IMR-90 (cell line): Measurements from ENCODE around the gene PPP1R10. TPM values are rescaled to one million over a fixed set of nuclear protein-coding genes. Genes with fewer than 3 reads are reported as not detected.

ENCODE experiments used
- ATAC-seq: fragments of 200-7000 bp; cut with Tn5 transposase; 2 replicates; pipeline ENCODE4 v1.9.1; 2020; ENCODE audit warnings: low read depth, mild to moderate bottlenecking, moderate library complexity
- BruUV-seq: library from RNA; stranded (reverse); fragments of 400-500 nt; replicated peaks from 2 replicates; lab custom pipeline; 2021; lab: Mats Ljungman, UMichigan
- CTCF ChIA-PET: fragments of 300-600 bp; formaldehyde crosslinking; extraction: SDS; loops from one replicate; lab custom pipeline; 2021; ENCODE audit warnings: antibody characterized with exemption; lab: Yijun Ruan, JAX
- POLR2A ChIA-PET: fragments of 300-600 bp; sonication (Branson Sonifier 250); formaldehyde crosslinking; loops from one replicate; lab custom pipeline; 2022; ENCODE audit warnings: antibody characterized with exemption; ENCODE audit not compliant: unreplicated experiment; lab: Charles Lee
- DNase-seq: peaks from one replicate; pipeline ENCODE4 v3.0.0; 2013
- H2AFZ ChIP-seq: replicated peaks from 2 replicates; pipeline ENCODE3; 2013; ENCODE audit warnings: low read length, mild to moderate bottlenecking; ENCODE audit not compliant: poor library complexity
- H2AK5ac ChIP-seq: 2 replicates; pipeline ENCODE4 v1.6.1; 2013; ENCODE audit warnings: low read depth, low read length, inconsistent platforms
- H2AK9ac ChIP-seq: replicated peaks from 2 replicates; pipeline ENCODE3; 2013; ENCODE audit warnings: mild to moderate bottlenecking, low read depth, low read length, moderate library complexity; ENCODE audit not compliant: poor library complexity
- H2BK120ac ChIP-seq: 2 replicates; pipeline ENCODE4 v1.6.1; 2013; ENCODE audit warnings: low read depth, low read length, inconsistent platforms
- H2BK15ac ChIP-seq: 3 replicates; pipeline ENCODE4 v1.6.1; 2013; ENCODE audit warnings: low read depth, low read length, inconsistent platforms
- H2BK20ac ChIP-seq: 2 replicates; pipeline ENCODE4 v1.6.1; 2013; ENCODE audit warnings: low read depth, mild to moderate bottlenecking, inconsistent platforms, low read length, moderate library complexity
- H2BK5ac ChIP-seq: 2 replicates; pipeline ENCODE4 v1.6.1; 2013; ENCODE audit warnings: mild to moderate bottlenecking, low read depth, low read length, inconsistent platforms; ENCODE audit not compliant: poor library complexity, severe bottlenecking
- H3K14ac ChIP-seq: replicated peaks from 2 replicates; pipeline ENCODE4 v1.6.1; 2013; ENCODE audit warnings: low read depth, low read length, inconsistent platforms
- H3K18ac ChIP-seq: 2 replicates; pipeline ENCODE4 v1.6.1; 2013; ENCODE audit warnings: low read depth, low read length, control low read depth
- H3K23ac ChIP-seq: 2 replicates; pipeline ENCODE4 v1.6.1; 2013; ENCODE audit warnings: low read depth, low read length, inconsistent platforms
- H3K27ac ChIP-seq: 2 replicates; pipeline ENCODE4 v1.5.1; 2013; ENCODE audit warnings: mild to moderate bottlenecking, control low read depth, low read length; ENCODE audit not compliant: insufficient read depth
- H3K27me3 ChIP-seq: 2 replicates; pipeline ENCODE4 v1.6.1; 2013; ENCODE audit warnings: low read length; ENCODE audit not compliant: control insufficient read depth, insufficient read depth
- H3K36me3 ChIP-seq: 2 replicates; pipeline ENCODE4 v1.6.1; 2013; ENCODE audit warnings: low read length, mixed read lengths; ENCODE audit not compliant: control insufficient read depth, insufficient read depth
- H3K4ac ChIP-seq: 2 replicates; pipeline ENCODE4 v1.6.1; 2013; ENCODE audit warnings: low read depth, low read length, inconsistent platforms
- H3K4me1 ChIP-seq: 2 replicates; pipeline ENCODE4 v1.6.1; 2013; ENCODE audit warnings: low read length, mixed read lengths; ENCODE audit not compliant: control insufficient read depth, insufficient read depth
- H3K4me2 ChIP-seq: 2 replicates; pipeline ENCODE4 v1.6.1; 2013; ENCODE audit warnings: low read depth, mild to moderate bottlenecking, control low read depth, low read length, moderate library complexity
- H3K4me3 ChIP-seq: 2 replicates; pipeline ENCODE4 v1.5.1; 2013; ENCODE audit warnings: low read depth, mild to moderate bottlenecking, control low read depth, low read length, moderate library complexity; ENCODE audit not compliant: insufficient read depth
- H3K56ac ChIP-seq: 2 replicates; pipeline ENCODE4 v1.6.1; 2013; ENCODE audit warnings: low read length, inconsistent platforms; ENCODE audit not compliant: insufficient read depth; ENCODE audit errors: extremely low read depth
- H3K79me1 ChIP-seq, 2 experiments: 2 replicates each; pipeline ENCODE4 v1.6.1; 2013; ENCODE audit warnings: low read length in 2 of 2, inconsistent platforms in 1 of 2, low read depth in 1 of 2
- H3K9ac ChIP-seq: 2 replicates; pipeline ENCODE4 v1.6.1; 2013; ENCODE audit warnings: low read depth, low read length, control low read depth
- H3K9me1 ChIP-seq: 2 replicates; pipeline ENCODE4 v1.6.1; 2013; ENCODE audit warnings: low read length, inconsistent platforms; ENCODE audit not compliant: insufficient read depth
- H3K9me3 ChIP-seq: 2 replicates; pipeline ENCODE4 v1.6.1; 2013; ENCODE audit warnings: low read length; ENCODE audit not compliant: control insufficient read depth, insufficient read depth
- H4K20me1 ChIP-seq: 2 replicates; pipeline ENCODE4 v1.6.1; 2013; ENCODE audit warnings: low read length, inconsistent platforms; ENCODE audit not compliant: insufficient read depth
- H4K5ac ChIP-seq: 2 replicates; pipeline ENCODE4 v1.6.1; 2013; ENCODE audit warnings: mild to moderate bottlenecking, low read depth, low read length, control low read depth
- H4K8ac ChIP-seq, 2 experiments: 2 replicates each; pipeline ENCODE4 v1.6.1; 2013; ENCODE audit warnings: low read depth in 2 of 2, low read length in 2 of 2, control low read depth in 1 of 2, inconsistent platforms in 1 of 2
- H4K91ac ChIP-seq: 2 replicates; pipeline ENCODE4 v1.6.1; 2013; ENCODE audit warnings: low read depth, low read length, inconsistent platforms; ENCODE audit not compliant: insufficient read depth
- BHLHE40 ChIP-seq: fragments of 150-350 bp; IDR thresholded peaks from 2 replicates; pipeline ENCODE4 v1.6.1; 2016; ENCODE audit warnings: mild to moderate bottlenecking, low read depth, low read length
- CEBPB ChIP-seq: IDR thresholded peaks from 2 replicates; pipeline ENCODE4 v1.6.1; 2012; ENCODE audit warnings: low read depth, low read length, improper control_type of control experiment
- CHD1 ChIP-seq: IDR thresholded peaks from 2 replicates; pipeline ENCODE4 v1.6.1; 2012; ENCODE audit warnings: low read depth, low read length, improper control_type of control experiment
- FOS ChIP-seq: fragments of 150-350 bp; IDR thresholded peaks from 2 replicates; pipeline ENCODE4 v1.6.1; 2016; ENCODE audit warnings: low read depth, low read length
- MAFK ChIP-seq: IDR thresholded peaks from 2 replicates; pipeline ENCODE4 v1.6.1; 2012; ENCODE audit warnings: low read depth, low read length, improper control_type of control experiment
- MAZ ChIP-seq: IDR thresholded peaks from 2 replicates; pipeline ENCODE4 v1.6.1; 2012; ENCODE audit warnings: low read depth, mild to moderate bottlenecking, low read length, improper control_type of control experiment, moderate library complexity, borderline replicate concordance
- MXI1 ChIP-seq: IDR thresholded peaks from 2 replicates; pipeline ENCODE4 v1.6.1; 2012; ENCODE audit warnings: low read depth, mild to moderate bottlenecking, low read length, moderate library complexity, borderline replicate concordance
- NFE2L2 ChIP-seq: fragments of 150-350 bp; IDR thresholded peaks from 2 replicates; pipeline ENCODE4 v1.6.1; 2016; ENCODE audit warnings: low read depth, mild to moderate bottlenecking, low read length
- POLR2A ChIP-seq: IDR thresholded peaks from 2 replicates; pipeline ENCODE4 v1.6.1; 2012; ENCODE audit warnings: mild to moderate bottlenecking, low read depth, low read length
- RAD21 ChIP-seq: IDR thresholded peaks from 2 replicates; pipeline ENCODE4 v1.6.1; 2012; ENCODE audit warnings: low read length, improper control_type of control experiment
- RCOR1 ChIP-seq: IDR thresholded peaks from 2 replicates; pipeline ENCODE4 v1.6.1; 2012; ENCODE audit warnings: mild to moderate bottlenecking, low read length, improper control_type of control experiment; ENCODE audit not compliant: insufficient replicate concordance
- RFX5 ChIP-seq: IDR thresholded peaks from 2 replicates; pipeline ENCODE4 v1.8.0; 2012; ENCODE audit warnings: low read depth, mild to moderate bottlenecking, low read length, moderate library complexity
- SMC3 ChIP-seq: fragments of 150-350 bp; IDR thresholded peaks from 2 replicates; pipeline ENCODE4 v1.6.1; 2016; ENCODE audit warnings: low read depth, mild to moderate bottlenecking, antibody characterized with exemption, low read length, moderate library complexity
- WGBS, 2 experiments: methylation state at CpG; one replicate each; pipeline versions ENCODE4 v1.1.5 to v1.1.7; 2013; ENCODE audit warnings: missing lambda C conversion rate in 2 of 2; ENCODE audit not compliant: insufficient read length in 1 of 2; ENCODE audit errors: extremely low coverage in 2 of 2; 5-methylcytosine and 5-hydroxymethylcytosine counted together
- dilution Hi-C: fragments of 300-500 bp; cut with HindIII; formaldehyde crosslinking; loops from one replicate; pipeline ENCODE4 v1.14.3; 2018; ENCODE audit warnings: low sequenced_read_pairs; ENCODE audit not compliant: unreplicated experiment
- in situ Hi-C: fragments of 300-500 bp; cut with MboI; formaldehyde crosslinking; loops from 3 replicates; pipeline ENCODE4 v1.14.3; 2019; ENCODE audit warnings: low sequenced_read_pairs, inconsistent platforms, mixed read lengths
- intact Hi-C: fragments of 100-400 bp; cut with micrococcal nuclease; formaldehyde crosslinking; loops from 2 replicates; pipeline ENCODE4 v1.10.0; 2022
- polyA plus RNA-seq, 3 experiments: library from polyadenylated mRNA; depleted of rRNA; stranded (reverse); fragments of >200 nt; gene quantifications; 2 replicates each; pipeline ENCODE4 v1.2.3, GENCODE V29; 2012; ENCODE audit warnings: low replicate concordance in 1 of 3
- total RNA-seq: library from RNA; depleted of rRNA; stranded (reverse); fragments of >200 nt; gene quantifications from 2 replicates; pipeline ENCODE4 v1.2.3, GENCODE V29; 2012
- TF ChIP-seq, protein P1 (sequence below): fragments of 150-350 bp; IDR thresholded peaks from 2 replicates; pipeline ENCODE4 v1.6.1; 2017; ENCODE audit warnings: mild to moderate bottlenecking, antibody characterized with exemption, low read length, low read depth
- TF ChIP-seq, protein P2 (sequence below): fragments of 150-350 bp; IDR thresholded peaks from 2 replicates; pipeline ENCODE4 v1.6.1; 2016; ENCODE audit warnings: low read depth, mild to moderate bottlenecking, low read length, moderate library complexity, borderline replicate concordance

The PPP1R10 gene
- total and polyA plus RNA-seq, 2 of the 4 experiments (the other 2 are of a cell fraction), result 18.8 to 21.2 TPM

DNA sequence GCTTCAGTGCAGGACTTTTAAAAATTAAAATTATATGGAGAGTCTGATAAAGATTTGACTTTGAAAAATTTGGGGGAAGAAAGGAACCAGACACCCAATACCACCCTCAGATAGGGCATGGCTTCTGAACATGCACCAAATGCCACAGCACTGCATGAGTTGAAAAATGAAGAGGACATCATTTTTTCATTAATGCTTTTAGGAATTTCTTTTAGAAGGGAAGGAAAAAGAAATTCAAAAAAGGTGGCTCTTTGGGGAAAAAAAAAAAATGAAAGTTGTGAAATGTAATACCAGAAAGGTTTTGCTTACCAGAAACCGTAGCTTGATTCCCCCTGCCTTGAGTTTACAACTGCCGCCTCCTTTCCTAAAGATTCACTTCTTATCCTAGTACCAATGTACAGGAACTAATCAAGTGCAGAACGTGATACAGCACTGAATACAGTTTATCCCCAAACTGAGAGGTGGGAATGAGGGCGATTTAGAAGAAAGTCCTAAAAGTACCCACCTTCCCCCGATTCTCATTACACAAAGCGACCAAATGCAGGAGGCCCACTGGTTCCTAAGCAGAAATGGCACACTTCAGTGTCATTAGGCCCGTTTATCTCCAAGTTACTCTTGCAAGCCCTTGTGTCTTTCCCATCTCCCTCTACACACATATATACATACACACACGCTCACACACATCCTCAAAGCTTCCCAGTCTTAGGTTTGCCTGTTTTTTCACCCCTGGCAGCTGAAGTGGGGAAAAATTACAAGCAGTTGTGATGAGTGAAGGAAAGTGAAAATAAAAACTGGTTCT, 2.8 kb downstream of the PPP1R10 start:
- Histone ChIP-seq H2BK15ac (no peak overlapping the region), H3K9ac (peak overlapping the region; percentile 76), H3K14ac (peak overlapping the region; percentile 93), H3K9me1 (peaks cover 10% of the 10 kb centered on the region), H3K9me3 (no peaks in the 10 kb centered on the region), H4K20me1 (peaks cover 55% of the 10 kb centered on the region), H2AK9ac (peak overlapping the region; percentile 51), H3K23ac (peak overlapping the region; percentile 61), H2BK5ac (peak overlapping the region; percentile 21), H3K36me3 (peaks cover 21% of the 10 kb centered on the region), H3K56ac (peak overlapping the region; percentile 69; the same call in 1 of the 2 replicates), H3K4me2 (peak overlapping the region; percentile 89), H4K91ac (peak overlapping the region; percentile 60; the same call in 1 of the 2 replicates), H3K4me1 (peaks cover 8% of the 10 kb centered on the region), H2AK5ac (peak overlapping the region; percentile 33), H3K79me1 (peaks cover 41 to 66% of the 10 kb centered on the region in 2 experiments), H3K4ac (peak overlapping the region; percentile 71), H3K18ac (no peak overlapping the region; the same call in 1 of the 2 replicates), H3K27ac (peak overlapping the region; percentile 50; the same call in 1 of the 2 replicates), H3K27me3 (no peaks in the 10 kb centered on the region), H4K8ac (peak overlapping the region in 1 of 2 experiments; percentile 55; a peak in 2 of 4 replicates), H3K4me3 (peak overlapping the region; percentile 26; the same call in 1 of the 2 replicates), H2AFZ (no peak overlapping the region), H4K5ac (peak overlapping the region; percentile 16), H2BK20ac (no peak overlapping the region), H2BK120ac (no peak overlapping the region)
- dilution Hi-C loops, result no loop called here
- intact Hi-C loops, result no loop called here
- ATAC-seq, result no peak
- in situ Hi-C loops, result no loop called here
- ChIA-PET POLR2A (interaction anchor here (0.6 to 2.2 kb wide), 11 partner anchors 9 to 1465 kb away, joined by 3 to 23 read pairs (median 5); no protein-coding TSS in a partner anchor), CTCF (interaction anchor here (0.7 kb wide), 1 partner anchor 472 kb away, joined by 5 read pairs; no protein-coding TSS in a partner anchor)
- no CpG with 5 or more reads among the region's 8 CpGs for WGBS, 2 experiments
- BruUV-seq, result no TSS peak
- no peak for DNase-seq
- TF ChIP-seq RAD21 (no peak), SMC3 (no peak), FOS (no peak), MAZ (no peak), POLR2A (no peak), BHLHE40 (no peak), MXI1 (no peak), RFX5 (no peak), MAFK (no peak), CEBPB (no peak), RCOR1 (no peak), CHD1 (no peak), NFE2L2 (no peak)
- TF ChIP-seq, protein P1, sequence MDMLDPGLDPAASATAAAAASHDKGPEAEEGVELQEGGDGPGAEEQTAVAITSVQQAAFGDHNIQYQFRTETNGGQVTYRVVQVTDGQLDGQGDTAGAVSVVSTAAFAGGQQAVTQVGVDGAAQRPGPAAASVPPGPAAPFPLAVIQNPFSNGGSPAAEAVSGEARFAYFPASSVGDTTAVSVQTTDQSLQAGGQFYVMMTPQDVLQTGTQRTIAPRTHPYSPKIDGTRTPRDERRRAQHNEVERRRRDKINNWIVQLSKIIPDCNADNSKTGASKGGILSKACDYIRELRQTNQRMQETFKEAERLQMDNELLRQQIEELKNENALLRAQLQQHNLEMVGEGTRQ, result no peak
- TF ChIP-seq, protein P2, sequence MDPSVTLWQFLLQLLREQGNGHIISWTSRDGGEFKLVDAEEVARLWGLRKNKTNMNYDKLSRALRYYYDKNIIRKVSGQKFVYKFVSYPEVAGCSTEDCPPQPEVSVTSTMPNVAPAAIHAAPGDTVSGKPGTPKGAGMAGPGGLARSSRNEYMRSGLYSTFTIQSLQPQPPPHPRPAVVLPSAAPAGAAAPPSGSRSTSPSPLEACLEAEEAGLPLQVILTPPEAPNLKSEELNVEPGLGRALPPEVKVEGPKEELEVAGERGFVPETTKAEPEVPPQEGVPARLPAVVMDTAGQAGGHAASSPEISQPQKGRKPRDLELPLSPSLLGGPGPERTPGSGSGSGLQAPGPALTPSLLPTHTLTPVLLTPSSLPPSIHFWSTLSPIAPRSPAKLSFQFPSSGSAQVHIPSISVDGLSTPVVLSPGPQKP, result no peak
